K562 (cell line): ENCODE results near the gene TMEM45A. TPM values are rescaled to one million over a fixed set of nuclear protein-coding genes. Genes with fewer than 3 reads are reported as not detected.
"Not testable (repeated sequence)": the region's sequence is repeated elsewhere in the genome, so short reads cannot be mapped to it uniquely, and the experiment has no call there.

Source experiments
- ATAC-seq: fragments of 200-7000 bp; cut with Tn5 transposase; 3 replicates; pipeline ENCODE4 v1.9.1; 2020; ENCODE audit warnings: moderate library complexity
- BruUV-seq: library from RNA; stranded (reverse); fragments of 400-500 nt; replicated peaks from 2 replicates; lab custom pipeline; 2021; lab: Mats Ljungman, UMichigan
- CTCF ChIA-PET: fragments of 300-600 bp; formaldehyde crosslinking; extraction: SDS; loops from one replicate; lab custom pipeline; 2021; ENCODE audit warnings: low intra/inter-chr PET ratio; lab: Yijun Ruan, JAX
- POLR2A ChIA-PET: fragments of 300-600, 350-650 bp; sonication (Branson Sonifier 250); formaldehyde crosslinking; extraction: SDS; loops from one replicate; lab custom pipeline; 2021; ENCODE audit warnings: antibody characterized with exemption, inconsistent platforms; lab: Yijun Ruan, JAX
- DNase-seq, 4 experiments: peaks; one replicate each; pipeline versions ENCODE4 v3.0.0 to v3.0.0-alpha.2; 2011 to 2018; ENCODE audit warnings: low spot score in 3 of 4, mixed read lengths in 3 of 4; ENCODE audit errors: extremely low read depth in 1 of 4
- FAIRE-seq: peaks from 2 replicates; lab custom pipeline; 2011; peaks lifted over from hg19 to GRCh38; lab: Jason Lieb, UNC
- H2AFZ ChIP-seq: 2 replicates; pipeline ENCODE4 v1.6.0; 2011; ENCODE audit warnings: low read depth, low read length, control low read depth, inconsistent platforms
- H3K27ac ChIP-seq: fragments of 200-600 bp; 3 replicates; pipeline ENCODE4 v1.8.0; 2011; ENCODE audit warnings: low read depth, mild to moderate bottlenecking, control low read depth, inconsistent platforms, low read length, moderate library complexity, mixed read lengths; ENCODE audit errors: extremely low read depth
- H3K27me3 ChIP-seq, 2 experiments: fragments of 300-600 bp in 1 of 2; 2 replicates in 1 of 2; 3 replicates in 1 of 2; pipeline versions ENCODE4 v1.6.0 to v1.8.0; 2011; ENCODE audit warnings: inconsistent platforms in 2 of 2, low read length in 2 of 2, mild to moderate bottlenecking in 1 of 2, mixed read lengths in 1 of 2, moderate library complexity in 1 of 2; ENCODE audit not compliant: control insufficient read depth in 2 of 2, insufficient read depth in 2 of 2
- H3K36me3 ChIP-seq: fragments of 300-600 bp; 3 replicates; pipeline ENCODE4 v1.8.0; 2011; ENCODE audit warnings: mild to moderate bottlenecking, low read length, inconsistent platforms; ENCODE audit not compliant: control insufficient read depth, insufficient read depth
- H3K4me1 ChIP-seq, 2 experiments: fragments of 200-600 bp in 1 of 2; replicated peaks in 1 of 2; 2 replicates in 1 of 2; 3 replicates in 1 of 2; pipeline versions ENCODE4 v1.5.1 to v1.8.0; 2011; ENCODE audit warnings: inconsistent platforms in 2 of 2, low read length in 2 of 2, mild to moderate bottlenecking in 1 of 2, mixed read lengths in 1 of 2, moderate library complexity in 1 of 2; ENCODE audit not compliant: control insufficient read depth in 2 of 2, insufficient read depth in 2 of 2
- H3K4me2 ChIP-seq: 2 replicates; pipeline ENCODE4 v1.6.1; 2011; ENCODE audit warnings: low read length, control low read depth, inconsistent platforms, mixed read lengths; ENCODE audit not compliant: insufficient read depth
- H3K4me3 ChIP-seq: fragments of 200-600 bp; sonication (generic), shearing (Covaris generic); 2 replicates; pipeline ENCODE4 v1.5.1; 2016; ENCODE audit warnings: control low read depth, inconsistent platforms
- H3K79me2 ChIP-seq: fragments of 200-600 bp; 3 replicates; pipeline ENCODE4 v1.8.0; 2011; ENCODE audit warnings: low read length, inconsistent platforms; ENCODE audit not compliant: control insufficient read depth, insufficient read depth
- H3K9ac ChIP-seq, 2 experiments: 2 replicates each; pipeline versions ENCODE4 v1.6.0 to v1.6.1; 2011; ENCODE audit warnings: low read depth in 2 of 2, low read length in 2 of 2, control low read depth in 1 of 2, inconsistent platforms in 1 of 2, mild to moderate bottlenecking in 1 of 2, mixed read lengths in 1 of 2; ENCODE audit not compliant: insufficient read depth in 1 of 2
- H3K9me1 ChIP-seq: one replicate; pipeline ENCODE4 v1.6.0; 2011; ENCODE audit warnings: inconsistent platforms, mild to moderate bottlenecking, low read length, moderate library complexity; ENCODE audit not compliant: control insufficient read depth, insufficient read depth
- H3K9me3 ChIP-seq: replicated peaks from 2 replicates; pipeline ENCODE4 v1.5.1; 2011; ENCODE audit warnings: low read depth, low read length, inconsistent platforms; ENCODE audit not compliant: control insufficient read depth, insufficient read depth
- H4K20me1 ChIP-seq: replicated peaks from 2 replicates; pipeline ENCODE4 v1.6.1; 2011; ENCODE audit warnings: low read length, inconsistent platforms, mixed read lengths; ENCODE audit not compliant: control insufficient read depth, insufficient read depth
- KAT7 ChIP-seq: sonication (generic); formaldehyde crosslinking; IDR thresholded peaks from 2 replicates; pipeline ENCODE4 v1.8.0; 2022; ENCODE audit warnings: missing genetic modification reagents, mild to moderate bottlenecking, borderline replicate concordance
- PTRF ChIP-seq: fragments of 450-650 bp; IDR thresholded peaks from 2 replicates; pipeline ENCODE4 v1.6.1; 2016; ENCODE audit warnings: mild to moderate bottlenecking, missing genetic modification characterization, missing compliant biosample characterization
- RBM15 ChIP-seq: fragments of 200-400 bp; formaldehyde crosslinking; IDR thresholded peaks from 2 replicates; pipeline ENCODE4 v1.6.1; 2018; ENCODE audit warnings: mild to moderate bottlenecking, low read length, moderate library complexity; ENCODE audit not compliant: insufficient read depth
- SPI1 ChIP-seq: IDR thresholded peaks from 2 replicates; pipeline ENCODE4 v1.6.1; 2011; ENCODE audit warnings: low read depth, low read length, control low read depth, borderline replicate concordance
- TCF7L2 ChIP-seq: fragments of 150-350 bp; IDR thresholded peaks from 2 replicates; pipeline ENCODE4 v1.6.1; 2016; ENCODE audit warnings: low read depth, mild to moderate bottlenecking, low read length, moderate library complexity
- ZNF134 ChIP-seq: fragments of 250-450 bp; sonication (Bioruptor Pico); conservative IDR thresholded peaks from 2 replicates; pipeline ENCODE4 v1.4.0; 2020
- WGBS: fragments of 100-300 bp; shearing (Covaris generic); methylation state at CpG from one replicate; pipeline ENCODE4 v1.1.6; 2016; ENCODE audit warnings: low coverage, mixed read lengths; ENCODE audit not compliant: insufficient coverage; ENCODE audit errors: missing lambda C conversion rate; 5-methylcytosine and 5-hydroxymethylcytosine counted together
- in situ Hi-C: fragments of 300-500 bp; cut with MboI; formaldehyde crosslinking; loops from 4 replicates; pipeline ENCODE4 v1.15.0; 2018; ENCODE audit warnings: inconsistent platforms, mixed read lengths
- intact Hi-C: fragments of 100-400 bp; cut with micrococcal nuclease; formaldehyde crosslinking; loops from 2 replicates; pipeline ENCODE4 v1.14.2; 2022
- polyA plus RNA-seq, 8 experiments: library from polyadenylated mRNA; depleted of rRNA in 4 of 8; stranded (reverse) in 5 of 8; unstranded in 3 of 8; fragments of >200 nt; fragmentation: Nextera tagmentation in 2 of 8; fragmentation: Illumina TruSeq in 1 of 8; extraction: Ambion mirVana in 2 of 8; extraction: Trizol in 1 of 8; gene quantifications; 2 replicates each; pipeline versions ENCODE4 v1.2.1 to v1.2.3, GENCODE V29; 2011 to 2014; ENCODE audit warnings: inconsistent platforms in 1 of 8, missing spikeins in 1 of 8
- total RNA-seq, 7 experiments: library from RNA; depleted of rRNA in 6 of 7; stranded (reverse); fragments of >200 nt in 6 of 7; fragmentation: Illumina TruSeq in 2 of 7; extraction: Trizol in 2 of 7; gene quantifications; 2 replicates each; pipeline versions ENCODE4 v1.2.1 to v1.2.3, GENCODE V29; 2011 to 2021; ENCODE audit warnings: low replicate concordance in 1 of 7
- TF ChIP-seq, protein P1 (sequence below), 2 experiments: IDR thresholded peaks; 2 replicates each; pipeline ENCODE4 v1.6.1; 2011; ENCODE audit warnings: borderline replicate concordance in 1 of 2, control low read depth in 1 of 2, low read depth in 1 of 2, low read length in 1 of 2, mild to moderate bottlenecking in 1 of 2, mixed read lengths in 1 of 2, moderate library complexity in 1 of 2; ENCODE audit not compliant: insufficient read depth in 1 of 2, insufficient read length in 1 of 2, poor library complexity in 1 of 2, severe bottlenecking in 1 of 2; ENCODE audit errors: extremely low read depth in 1 of 2
- TF ChIP-seq, protein P2 (sequence below): fragments of 200-800 bp; sonication (Bioruptor generic); IDR thresholded peaks from 2 replicates; pipeline ENCODE4 v1.6.1; 2016; ENCODE audit warnings: missing genetic modification characterization, missing compliant biosample characterization

Gene TMEM45A
- total and polyA plus RNA-seq, 9 of the 15 experiments (the other 6 are each of a cell fraction or from before 2014, with no cell fraction given), result 0.41 to 4.1 (median 0.95) TPM

DNA sequence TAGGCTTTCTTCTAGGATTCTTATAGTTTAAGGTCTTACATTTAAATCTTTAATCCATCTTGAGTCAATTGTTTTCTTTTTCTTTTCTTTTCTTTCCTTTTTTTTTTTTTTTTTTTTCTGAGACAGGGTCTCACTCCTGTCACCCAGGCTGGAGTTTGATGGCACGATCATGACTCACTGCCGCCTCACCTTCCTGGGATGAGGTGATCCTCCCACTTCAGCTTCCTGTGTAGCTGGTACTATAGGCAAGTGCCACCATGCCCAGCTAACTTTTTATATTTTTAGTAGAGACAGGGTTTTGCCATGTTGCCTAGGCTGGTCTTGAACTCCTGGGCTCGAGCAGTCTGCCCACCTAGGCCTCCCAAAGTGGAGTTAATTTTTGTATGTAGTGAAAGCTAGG is 49.0 kb downstream of the TMEM45A start:
- not testable (repeated sequence) for ATAC-seq

DNA sequence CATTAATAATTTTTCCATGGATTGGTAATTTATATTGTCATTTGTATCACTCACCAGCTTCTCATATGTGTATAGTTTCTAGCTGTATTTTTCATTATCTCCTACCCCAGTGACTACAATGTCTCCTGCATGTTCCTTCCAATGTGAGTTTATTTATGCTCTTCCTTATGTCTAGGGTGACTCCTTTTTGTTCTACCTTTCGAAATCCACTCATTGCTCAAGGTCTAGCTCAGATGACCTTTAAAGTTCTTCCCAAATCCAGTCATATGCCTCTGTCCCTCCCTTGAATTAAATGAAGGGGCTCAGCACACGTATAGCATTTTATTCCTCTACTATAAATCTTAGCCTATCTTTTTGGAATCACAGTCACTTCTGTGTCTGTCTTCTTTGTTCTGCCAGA is 53.0 kb downstream of the TMEM45A start:
- H3K4me1 ChIP-seq, result no peaks in the 10 kb centered on the region
- no peak overlapping the region for H3K4me3 ChIP-seq
- ChIA-PET POLR2A (no interaction called here), CTCF (no interaction called here)
- no peaks in the 10 kb centered on the region for H3K36me3 ChIP-seq
- H2AFZ ChIP-seq, result no peak overlapping the region
- DNase-seq, result no peak
- ATAC-seq, result no peak
- BruUV-seq, result no TSS peak
- WGBS, result 0% methylated on average over 2 of the region's 2 CpGs
- no peak for TF ChIP-seq RBM15
- TF ChIP-seq, protein P1, sequence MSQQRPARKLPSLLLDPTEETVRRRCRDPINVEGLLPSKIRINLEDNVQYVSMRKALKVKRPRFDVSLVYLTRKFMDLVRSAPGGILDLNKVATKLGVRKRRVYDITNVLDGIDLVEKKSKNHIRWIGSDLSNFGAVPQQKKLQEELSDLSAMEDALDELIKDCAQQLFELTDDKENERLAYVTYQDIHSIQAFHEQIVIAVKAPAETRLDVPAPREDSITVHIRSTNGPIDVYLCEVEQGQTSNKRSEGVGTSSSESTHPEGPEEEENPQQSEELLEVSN (IDR thresholded peaks at IDR 0.05; ENCODE audit: borderline replicate concordance in 1 of 2, extremely low read depth in 1 of 2, insufficient read depth in 1 of 2, insufficient read length in 1 of 2, low read depth in 1 of 2, low read length in 1 of 2, poor library complexity in 1 of 2, severe bottlenecking in 1 of 2), result no peak
- TF ChIP-seq PTRF, result no peak
- TF ChIP-seq ZNF134 (CRISPR knock-in tag), result no peak
- TF ChIP-seq TCF7L2, result no peak
- no peak for TF ChIP-seq SPI1
- TF ChIP-seq, protein P2, sequence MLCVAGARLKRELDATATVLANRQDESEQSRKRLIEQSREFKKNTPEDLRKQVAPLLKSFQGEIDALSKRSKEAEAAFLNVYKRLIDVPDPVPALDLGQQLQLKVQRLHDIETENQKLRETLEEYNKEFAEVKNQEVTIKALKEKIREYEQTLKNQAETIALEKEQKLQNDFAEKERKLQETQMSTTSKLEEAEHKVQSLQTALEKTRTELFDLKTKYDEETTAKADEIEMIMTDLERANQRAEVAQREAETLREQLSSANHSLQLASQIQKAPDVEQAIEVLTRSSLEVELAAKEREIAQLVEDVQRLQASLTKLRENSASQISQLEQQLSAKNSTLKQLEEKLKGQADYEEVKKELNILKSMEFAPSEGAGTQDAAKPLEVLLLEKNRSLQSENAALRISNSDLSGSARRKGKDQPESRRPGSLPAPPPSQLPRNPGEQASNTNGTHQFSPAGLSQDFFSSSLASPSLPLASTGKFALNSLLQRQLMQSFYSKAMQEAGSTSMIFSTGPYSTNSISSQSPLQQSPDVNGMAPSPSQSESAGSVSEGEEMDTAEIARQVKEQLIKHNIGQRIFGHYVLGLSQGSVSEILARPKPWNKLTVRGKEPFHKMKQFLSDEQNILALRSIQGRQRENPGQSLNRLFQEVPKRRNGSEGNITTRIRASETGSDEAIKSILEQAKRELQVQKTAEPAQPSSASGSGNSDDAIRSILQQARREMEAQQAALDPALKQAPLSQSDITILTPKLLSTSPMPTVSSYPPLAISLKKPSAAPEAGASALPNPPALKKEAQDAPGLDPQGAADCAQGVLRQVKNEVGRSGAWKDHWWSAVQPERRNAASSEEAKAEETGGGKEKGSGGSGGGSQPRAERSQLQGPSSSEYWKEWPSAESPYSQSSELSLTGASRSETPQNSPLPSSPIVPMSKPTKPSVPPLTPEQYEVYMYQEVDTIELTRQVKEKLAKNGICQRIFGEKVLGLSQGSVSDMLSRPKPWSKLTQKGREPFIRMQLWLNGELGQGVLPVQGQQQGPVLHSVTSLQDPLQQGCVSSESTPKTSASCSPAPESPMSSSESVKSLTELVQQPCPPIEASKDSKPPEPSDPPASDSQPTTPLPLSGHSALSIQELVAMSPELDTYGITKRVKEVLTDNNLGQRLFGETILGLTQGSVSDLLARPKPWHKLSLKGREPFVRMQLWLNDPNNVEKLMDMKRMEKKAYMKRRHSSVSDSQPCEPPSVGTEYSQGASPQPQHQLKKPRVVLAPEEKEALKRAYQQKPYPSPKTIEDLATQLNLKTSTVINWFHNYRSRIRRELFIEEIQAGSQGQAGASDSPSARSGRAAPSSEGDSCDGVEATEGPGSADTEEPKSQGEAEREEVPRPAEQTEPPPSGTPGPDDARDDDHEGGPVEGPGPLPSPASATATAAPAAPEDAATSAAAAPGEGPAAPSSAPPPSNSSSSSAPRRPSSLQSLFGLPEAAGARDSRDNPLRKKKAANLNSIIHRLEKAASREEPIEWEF (CRISPR knock-in tag), result no peak
- TF ChIP-seq KAT7, result no peak
- no peaks in the 10 kb centered on the region for H3K79me2 ChIP-seq
- H3K9me1 ChIP-seq, result no peaks in the 10 kb centered on the region
- H3K9me3 ChIP-seq, result no peaks in the 10 kb centered on the region
- in situ Hi-C loops (no loop called here), intact Hi-C loops (no loop called here)
- no peak overlapping the region for H3K4me2 ChIP-seq
- H3K27ac ChIP-seq, result no peak overlapping the region
- no peaks in the 10 kb centered on the region for H4K20me1 ChIP-seq
- no peak for FAIRE-seq
- no peaks in the 10 kb centered on the region for H3K27me3 ChIP-seq
- H3K9ac ChIP-seq, result no peak overlapping the region

More for the DNA sequence above, 49.0 kb downstream of the TMEM45A start:
- CTCF ChIA-PET, FAIRE-seq, POLR2A ChIA-PET, H3K27ac ChIP-seq, in situ Hi-C loops, BruUV-seq, H3K4me2 ChIP-seq, H4K20me1 ChIP-seq, H3K9ac ChIP-seq, H2AFZ ChIP-seq, intact Hi-C loops, H3K27me3 ChIP-seq, DNase-seq, H3K36me3 ChIP-seq, H3K4me3 ChIP-seq, H3K9me3 ChIP-seq, H3K79me2 ChIP-seq, H3K9me1 ChIP-seq, H3K4me1 ChIP-seq: not testable (repeated sequence)
- 23% methylated on average over 3 of the region's 3 CpGs for WGBS
